Vagina (tissue), 2 donors: ENCODE results near the gene NSMCE3.

Source experiments
- CTCF ChIP-seq, 3 experiments: fragments of 450-650 bp in 2 of 3; fragments of 200-600 bp in 1 of 3; sonication (generic) in 1 of 3; IDR thresholded peaks; one replicate each; pipeline ENCODE4 v1.5.1; 2017 to 2019; ENCODE audit warnings: antibody characterized with exemption in 3 of 3, mild to moderate bottlenecking in 2 of 3, moderate library complexity in 2 of 3
- POLR2A ChIP-seq, 2 donors: fragments of 450-650 bp; IDR thresholded peaks; one replicate each; pipeline ENCODE4 v1.6.1; 2017; ENCODE audit warnings: antibody characterized with exemption in 2 of 2, mild to moderate bottlenecking in 2 of 2, moderate library complexity in 2 of 2
- POLR2AphosphoS5 ChIP-seq, 2 donors: sonication (generic); formaldehyde crosslinking; IDR thresholded peaks; one replicate each; pipeline ENCODE4 v1.9.0; 2017; ENCODE audit warnings: antibody characterized with exemption in 2 of 2, mild to moderate bottlenecking in 2 of 2, low read depth in 1 of 2; ENCODE audit not compliant: insufficient read depth in 1 of 2

GRCh38 chr15:29263289-29263688, 6.3 kb downstream of the NSMCE3 start:
- TF ChIP-seq CTCF (IDR thresholded peaks at IDR 0.05) (no peak), POLR2AphosphoS5 (IDR thresholded peaks at IDR 0.05; ENCODE audit: insufficient read depth in 1 of 2, low read depth in 1 of 2) (no peak), POLR2A (IDR thresholded peaks at IDR 0.05) (no peak)
